COLO668 (cell line): Measurements from ENCODE around the gene ST3GAL5.

Experiments used
- DNase-seq: peaks from one replicate; lab custom pipeline; 2025; ENCODE audit not compliant: unreplicated experiment; lab: John Stamatoyannopoulos, UW

ST3GAL5 gene

DNA sequence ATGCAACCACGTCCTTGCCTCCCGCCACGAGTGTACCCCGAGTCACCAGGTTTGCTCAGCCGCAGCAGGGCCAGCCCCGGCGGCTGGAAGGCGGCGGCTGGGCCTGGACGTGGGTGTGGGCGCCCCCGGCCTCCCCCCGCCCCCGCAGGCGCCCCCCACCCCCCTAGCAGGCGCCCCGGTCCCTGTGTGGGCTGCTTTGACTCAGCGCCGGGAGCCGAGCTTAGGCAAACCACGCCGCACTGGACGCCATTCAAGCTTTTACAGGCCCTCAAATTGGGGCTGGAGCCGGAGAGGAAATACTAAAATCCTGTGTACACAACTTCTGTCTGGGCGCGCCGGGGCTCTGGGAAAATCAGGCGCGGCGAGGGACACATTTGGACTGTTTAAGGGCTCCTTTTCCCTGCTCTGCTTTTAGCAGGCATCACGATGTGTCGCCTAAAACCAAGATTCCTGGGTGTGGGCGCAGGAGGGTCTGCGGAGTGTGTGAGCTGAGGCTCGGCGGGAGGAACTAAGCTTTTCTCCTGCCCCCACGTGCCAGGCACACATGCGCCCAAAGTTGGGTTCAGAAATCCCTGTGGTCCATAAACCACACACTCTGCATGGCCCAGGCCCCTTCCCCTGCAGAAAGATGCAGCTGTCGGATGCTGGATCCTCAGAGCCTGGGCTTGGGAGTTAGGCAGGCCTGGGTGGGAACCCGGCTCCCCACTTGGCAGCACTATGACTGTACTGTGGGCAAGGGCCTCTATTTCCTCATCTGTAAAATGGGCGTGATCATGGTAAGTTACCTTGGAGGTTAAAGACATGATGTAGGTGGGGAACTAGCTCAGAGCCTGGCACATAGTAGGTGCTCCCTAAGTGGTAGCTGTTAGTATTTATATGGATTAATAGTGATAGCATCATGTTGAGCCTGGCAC lies 77.4 kb downstream of the ST3GAL5 start:
- no peak for DNase-seq

DNA sequence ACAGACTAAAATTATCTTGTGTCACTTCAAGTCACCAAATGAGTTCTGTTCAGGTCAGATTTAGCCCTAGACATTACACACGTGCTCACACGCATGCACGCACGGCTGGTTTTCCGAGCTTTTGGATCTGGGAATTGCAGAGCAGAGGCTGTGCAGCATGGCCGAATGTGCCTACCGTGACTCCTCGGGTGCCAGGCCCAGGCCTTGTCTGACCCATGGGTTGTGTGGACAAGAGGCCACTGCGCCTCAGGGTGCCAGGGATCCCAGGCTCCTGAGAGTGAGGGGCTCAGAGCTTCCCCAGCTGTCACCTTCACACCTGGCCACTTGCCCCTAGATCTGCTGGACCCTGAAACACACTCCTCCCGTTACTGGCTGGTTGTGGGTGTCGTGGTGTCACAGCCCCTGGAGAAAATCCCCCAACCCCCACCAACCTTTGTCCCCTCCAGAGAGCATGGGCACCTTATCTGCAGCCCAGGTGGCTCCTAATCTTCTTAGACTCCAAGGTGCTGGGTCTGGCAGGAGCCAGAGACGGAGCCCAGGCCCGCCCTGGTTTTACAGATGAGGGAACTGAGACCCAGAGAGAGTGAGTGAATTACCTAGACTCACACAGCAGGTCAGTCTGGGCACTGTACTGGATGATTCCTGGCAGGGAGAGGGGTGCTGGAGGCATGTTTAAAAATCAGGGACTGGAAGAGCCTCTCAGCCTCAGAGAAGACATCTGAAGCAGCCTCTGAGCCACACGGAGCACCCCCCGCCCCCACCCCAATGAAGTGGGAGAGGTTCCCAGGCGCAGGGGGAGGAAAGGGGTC lies 78.2 kb downstream of the ST3GAL5 start:
- no peak for DNase-seq

DNA sequence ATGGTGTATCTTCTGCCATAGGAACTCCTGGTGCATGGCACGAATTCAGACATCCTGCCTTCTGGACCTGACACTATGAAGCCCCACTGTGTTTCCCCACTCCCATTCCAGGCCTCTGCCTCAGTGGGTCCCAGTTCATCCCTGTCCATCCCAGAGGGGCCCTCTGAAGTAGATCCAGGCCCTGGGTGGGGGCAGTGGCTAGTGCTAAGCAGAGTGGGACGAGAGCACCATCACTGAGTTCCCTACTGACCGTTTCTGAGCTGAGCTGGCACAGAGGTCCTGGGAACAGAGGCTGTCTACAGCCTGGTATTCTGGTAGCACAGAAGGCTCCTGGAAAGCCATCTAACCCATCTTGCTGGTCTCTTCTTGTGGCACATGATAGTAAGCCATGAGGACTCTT lies 81.0 kb downstream of the ST3GAL5 start:
- no peak for DNase-seq

DNA sequence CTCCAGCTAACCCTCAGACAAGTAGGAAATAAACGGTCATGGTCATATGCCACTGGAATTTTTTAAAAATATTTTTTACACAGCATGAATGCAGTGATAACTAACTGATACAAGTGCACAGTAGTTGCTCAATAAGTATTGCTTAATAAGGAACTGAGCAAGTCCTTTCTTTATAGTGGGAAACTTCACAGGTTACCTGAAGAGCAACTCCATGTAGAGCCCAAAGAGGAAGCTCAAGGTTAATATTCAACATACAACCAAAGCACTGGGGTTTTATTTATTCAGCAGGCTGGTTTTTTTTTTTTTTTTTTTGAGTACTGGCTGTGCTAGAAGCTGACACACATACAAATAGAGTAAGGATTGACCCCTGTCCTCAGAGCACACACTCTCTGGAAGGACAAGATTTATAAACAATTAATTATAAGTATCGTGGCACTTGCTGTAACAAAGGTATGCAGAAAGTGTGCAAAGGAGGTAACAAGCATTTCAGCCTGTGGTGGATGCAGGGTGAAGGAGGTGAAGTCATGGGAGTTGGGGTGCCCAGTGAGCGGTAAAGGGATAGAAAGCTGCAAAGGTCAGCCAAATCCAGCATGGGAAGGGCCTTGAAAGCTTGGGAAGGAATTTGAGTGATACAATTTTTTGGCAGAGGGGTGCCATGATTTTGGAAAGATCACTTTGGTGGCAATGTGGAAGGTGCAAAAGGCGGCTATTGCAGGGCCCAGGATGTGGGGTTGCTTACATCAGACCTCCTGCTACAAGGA lies 82.3 kb downstream of the ST3GAL5 start:
- DNase-seq, result no peak

DNA sequence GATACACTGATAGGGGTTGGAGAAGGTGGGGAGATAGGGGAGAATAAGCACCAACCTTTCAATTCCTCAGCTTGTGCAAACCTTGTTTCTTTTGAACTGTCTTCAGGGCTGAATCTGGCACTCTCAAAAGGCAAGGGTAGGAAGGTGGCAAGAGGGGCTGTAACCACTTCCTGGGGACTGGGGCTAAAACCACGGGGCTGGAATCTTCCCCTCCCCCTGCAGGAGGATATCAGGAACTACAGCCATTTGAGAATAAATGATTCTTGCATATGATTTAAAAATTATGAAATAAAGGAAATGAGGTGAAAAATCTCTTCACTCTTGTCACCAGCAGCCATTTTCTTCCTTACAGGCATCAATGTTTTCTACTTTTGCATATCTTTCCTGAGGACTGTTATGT lies 84.2 kb downstream of the ST3GAL5 start:
- DNase-seq, result peak; percentile 6

DNA sequence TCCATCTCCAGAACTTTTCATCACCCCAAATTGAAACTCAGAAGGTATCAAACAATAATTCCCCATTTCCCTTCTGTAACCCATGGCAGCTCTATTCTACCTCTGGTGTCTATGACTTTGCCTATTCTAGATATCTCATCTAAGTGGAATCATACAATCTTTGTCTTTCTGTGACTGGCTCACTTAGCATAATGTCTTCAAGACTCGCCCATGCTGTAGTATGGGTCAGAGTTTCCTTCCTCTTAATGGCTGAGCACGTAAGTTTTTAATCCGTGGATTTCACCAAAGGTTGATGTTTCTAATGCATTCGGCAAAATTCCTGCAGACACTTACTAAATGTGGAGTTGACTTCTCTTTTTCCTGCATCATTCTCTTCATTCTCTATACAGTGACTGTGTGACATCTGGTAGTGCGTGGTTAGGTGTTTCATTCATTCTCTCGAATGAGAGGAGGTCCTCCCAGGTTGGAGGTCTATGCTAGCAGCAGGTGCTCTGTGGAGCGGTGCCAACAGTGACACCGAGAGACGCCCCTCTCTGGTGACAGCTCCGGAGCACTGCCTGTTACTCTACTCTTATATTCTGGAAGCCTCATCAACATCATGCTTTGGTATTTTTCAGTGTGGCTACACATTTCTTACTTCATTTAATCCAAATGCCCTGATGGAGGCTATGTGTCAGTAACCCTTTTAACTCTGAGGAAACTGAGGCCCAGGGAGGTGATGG lies 84.9 kb downstream of the ST3GAL5 start:
- no peak for DNase-seq

DNA sequence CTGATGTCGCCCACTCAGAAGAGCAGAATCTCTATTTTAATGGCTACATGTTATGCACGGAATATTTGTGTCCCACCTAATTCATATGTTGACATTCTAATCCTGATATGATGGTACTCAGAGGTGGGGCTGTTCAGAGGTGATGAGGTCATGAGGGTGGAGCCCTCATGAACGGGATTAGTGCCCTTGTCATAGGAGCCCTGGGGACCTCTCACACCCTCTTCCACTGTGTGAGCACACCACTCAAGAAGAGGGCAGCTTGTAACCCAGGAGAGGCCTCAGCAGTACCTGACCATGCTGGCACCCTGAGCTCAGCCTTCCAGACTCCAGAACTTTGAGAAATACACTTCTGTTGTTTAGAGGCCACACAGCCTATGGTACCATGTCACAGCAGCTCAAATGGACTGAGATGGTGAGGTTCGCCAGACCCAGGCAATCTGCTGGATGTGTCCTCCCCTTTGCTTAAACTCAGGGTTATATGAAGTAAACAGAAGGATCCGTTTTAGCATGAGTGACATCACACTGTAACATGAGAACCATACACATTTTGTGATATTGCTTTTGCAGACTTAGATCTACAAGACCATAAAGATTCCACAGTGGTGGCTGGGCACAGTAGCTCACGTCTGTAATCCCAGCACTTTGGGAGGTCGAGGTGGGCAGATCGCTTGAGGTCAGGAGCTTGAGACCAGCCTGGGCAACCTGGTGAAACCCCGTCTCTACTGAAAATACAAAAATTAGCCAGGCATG lies 86.3 kb downstream of the ST3GAL5 start:
- no peak for DNase-seq

DNA sequence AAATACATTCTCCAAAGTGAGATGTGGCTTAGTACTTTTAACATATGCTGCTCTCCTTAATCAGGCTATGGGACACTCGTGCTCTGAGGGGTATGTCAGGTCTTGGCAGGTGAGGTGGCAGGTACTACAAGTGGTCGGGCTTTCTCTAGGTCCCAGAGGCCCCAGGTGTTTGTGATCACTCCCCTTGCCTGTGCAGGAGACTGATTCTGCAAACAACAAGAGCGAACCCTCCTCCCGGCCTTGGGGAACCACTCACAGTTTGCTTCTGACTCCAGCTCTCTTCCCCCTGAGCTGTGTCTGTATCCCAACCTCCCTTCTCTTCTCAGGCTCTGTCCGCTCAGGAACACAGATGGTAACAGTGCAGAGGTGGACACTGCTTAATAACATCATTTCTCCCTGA lies 86.9 kb downstream of the ST3GAL5 start:
- DNase-seq, result no peak

DNA sequence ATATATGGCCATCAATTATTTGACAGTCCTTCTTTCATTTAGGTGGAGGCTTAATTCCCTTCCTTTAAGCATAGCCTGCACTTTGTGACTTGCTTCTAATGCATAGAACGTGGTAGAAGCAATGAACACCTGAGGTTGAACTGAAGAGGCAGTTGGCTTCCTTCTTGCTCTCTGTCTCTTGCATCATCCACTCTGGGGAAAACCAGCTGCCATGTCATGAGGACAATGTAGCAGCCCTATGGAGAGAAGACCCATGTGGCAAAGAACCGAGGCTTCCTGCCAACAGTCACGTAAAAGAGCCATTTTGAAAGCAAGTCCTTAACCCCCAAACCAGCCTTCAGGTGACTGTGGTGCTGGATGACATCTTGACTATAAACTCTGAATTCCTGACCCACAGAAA lies 88.2 kb downstream of the ST3GAL5 start:
- DNase-seq, result no peak

DNA sequence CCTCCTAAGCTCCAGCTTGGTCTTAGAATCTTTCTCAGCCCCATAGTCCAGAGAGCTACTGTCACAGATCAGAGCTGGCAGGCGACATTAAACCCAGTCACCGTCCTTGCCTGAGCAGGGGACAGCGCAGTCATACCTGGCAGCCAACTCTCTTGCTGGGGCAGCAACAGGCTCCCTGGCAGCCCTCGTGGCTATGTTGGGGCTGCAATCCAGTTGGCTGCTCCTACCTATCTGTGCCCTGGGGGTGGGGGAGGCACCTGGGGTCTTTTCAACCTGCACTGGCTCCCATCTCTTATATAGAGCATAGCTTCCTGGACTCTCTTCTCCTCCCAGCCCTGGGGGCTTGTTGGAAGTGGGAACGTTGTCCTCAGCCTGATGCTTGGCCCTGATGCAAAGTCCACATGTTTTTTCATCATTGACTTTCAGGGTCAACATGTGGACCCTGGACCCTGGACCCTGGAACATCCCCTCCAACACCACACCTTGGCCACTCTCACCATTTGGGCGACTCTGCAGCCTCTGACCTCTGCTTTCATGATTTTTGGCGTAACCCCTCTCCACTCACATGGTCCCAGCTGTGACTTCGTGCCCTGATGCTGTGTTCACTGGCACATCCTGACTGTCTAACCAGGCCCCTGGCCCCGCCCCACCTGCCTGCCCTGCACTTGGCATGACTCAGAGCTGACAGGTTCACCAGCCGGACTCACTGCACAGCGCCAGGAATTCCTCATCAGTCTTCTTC lies 89.4 kb downstream of the ST3GAL5 start:
- DNase-seq, result peak; percentile 14

DNA sequence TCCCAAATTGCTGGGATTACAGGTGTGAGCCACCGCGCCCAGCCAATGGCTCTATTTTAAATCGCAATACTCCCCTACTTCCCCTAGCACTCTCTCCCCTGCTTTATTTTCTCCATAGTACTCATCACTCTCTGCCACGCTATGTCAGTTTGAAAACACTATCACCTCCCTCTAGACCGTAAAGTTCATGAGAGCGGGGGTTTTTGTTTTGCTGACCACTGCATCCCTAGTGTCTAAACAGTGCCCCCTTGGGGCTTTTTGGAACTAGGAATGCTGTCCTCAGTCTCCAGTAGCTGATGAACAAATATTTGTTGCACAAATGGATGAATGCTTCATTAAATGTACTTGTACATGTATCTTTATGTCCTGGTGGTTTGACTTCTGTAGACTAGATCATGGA lies 90.9 kb downstream of the ST3GAL5 start:
- peak; percentile 8 for DNase-seq

DNA sequence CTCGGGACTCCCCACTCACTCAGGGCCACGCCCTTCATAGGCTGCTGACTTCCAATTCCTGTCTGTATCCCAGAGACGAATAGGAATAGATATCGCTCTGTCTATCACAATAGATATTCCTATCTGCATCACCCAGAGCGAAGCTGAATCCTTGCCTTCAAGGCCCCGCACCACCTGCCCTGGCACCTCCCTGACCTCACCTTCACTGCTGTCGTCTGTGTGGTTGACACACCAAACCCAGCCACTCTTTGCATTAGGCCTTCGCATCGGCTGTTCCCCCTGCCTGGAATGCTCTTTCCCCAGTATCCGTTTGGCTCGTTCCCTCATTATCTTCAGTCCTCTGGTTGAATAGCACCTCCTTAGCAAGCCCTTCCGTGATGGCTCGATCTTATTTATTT lies 91.5 kb downstream of the ST3GAL5 start:
- DNase-seq, result no peak

DNA sequence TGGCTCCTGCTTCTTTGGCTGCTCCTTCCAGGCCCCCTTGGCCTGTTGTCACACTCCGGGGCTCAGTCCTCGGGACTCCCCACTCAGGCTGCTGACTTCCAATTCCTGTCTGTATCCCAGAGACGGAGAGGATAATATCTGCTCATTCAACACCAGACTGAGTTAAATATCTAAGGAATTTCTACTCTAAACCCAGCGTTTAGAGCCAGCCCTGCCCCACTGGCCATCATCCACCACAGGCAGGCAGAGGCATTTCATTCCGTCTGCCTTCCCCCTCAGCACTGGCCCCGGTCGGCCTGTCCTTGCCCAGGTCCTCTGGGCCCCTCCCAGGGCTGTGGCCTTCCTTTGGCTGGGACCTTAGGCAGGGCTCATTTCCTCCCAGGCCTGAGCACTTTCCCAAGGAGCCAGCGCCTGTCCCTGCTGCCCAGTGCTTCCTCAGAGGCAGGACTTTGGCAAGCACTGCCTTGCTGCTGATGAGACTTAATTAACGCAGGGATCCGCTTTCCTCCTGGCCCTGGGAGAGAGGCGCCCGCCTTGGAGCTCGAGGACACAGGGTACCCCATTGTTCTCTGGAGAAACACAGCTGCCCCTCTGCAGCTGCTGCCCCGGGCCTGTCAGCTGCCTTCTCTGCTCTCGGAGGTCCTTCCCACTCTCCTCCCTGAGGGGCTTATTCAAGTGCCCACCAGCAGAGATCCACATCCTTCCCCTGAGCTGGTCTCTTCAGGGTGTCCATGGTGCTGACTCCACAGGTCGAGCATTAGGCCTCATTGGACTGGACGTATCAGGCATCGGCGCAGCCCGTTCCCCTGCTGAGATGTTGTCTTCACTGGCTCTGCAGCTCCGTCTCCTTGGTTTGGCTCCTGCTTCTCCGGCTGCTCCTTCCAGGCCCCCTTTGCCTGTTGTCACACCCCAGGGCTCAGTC lies 92.2 kb downstream of the ST3GAL5 start:
- no peak for DNase-seq

DNA sequence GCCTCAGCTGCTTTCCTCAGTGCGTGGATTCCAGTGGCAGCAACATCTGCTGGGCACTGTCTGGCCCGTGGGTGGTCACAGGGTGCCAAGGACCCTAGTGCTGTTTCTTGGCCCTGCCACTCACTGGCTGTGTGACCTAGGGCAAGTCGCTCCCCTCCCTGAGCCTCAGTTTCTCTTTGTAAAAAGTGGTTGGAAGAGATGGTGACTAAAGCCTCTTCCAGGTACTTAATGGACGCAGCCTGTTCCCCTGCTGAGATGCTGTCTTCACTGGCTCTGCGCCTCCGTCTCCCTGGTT lies 92.8 kb downstream of the ST3GAL5 start:
- no peak for DNase-seq

DNA sequence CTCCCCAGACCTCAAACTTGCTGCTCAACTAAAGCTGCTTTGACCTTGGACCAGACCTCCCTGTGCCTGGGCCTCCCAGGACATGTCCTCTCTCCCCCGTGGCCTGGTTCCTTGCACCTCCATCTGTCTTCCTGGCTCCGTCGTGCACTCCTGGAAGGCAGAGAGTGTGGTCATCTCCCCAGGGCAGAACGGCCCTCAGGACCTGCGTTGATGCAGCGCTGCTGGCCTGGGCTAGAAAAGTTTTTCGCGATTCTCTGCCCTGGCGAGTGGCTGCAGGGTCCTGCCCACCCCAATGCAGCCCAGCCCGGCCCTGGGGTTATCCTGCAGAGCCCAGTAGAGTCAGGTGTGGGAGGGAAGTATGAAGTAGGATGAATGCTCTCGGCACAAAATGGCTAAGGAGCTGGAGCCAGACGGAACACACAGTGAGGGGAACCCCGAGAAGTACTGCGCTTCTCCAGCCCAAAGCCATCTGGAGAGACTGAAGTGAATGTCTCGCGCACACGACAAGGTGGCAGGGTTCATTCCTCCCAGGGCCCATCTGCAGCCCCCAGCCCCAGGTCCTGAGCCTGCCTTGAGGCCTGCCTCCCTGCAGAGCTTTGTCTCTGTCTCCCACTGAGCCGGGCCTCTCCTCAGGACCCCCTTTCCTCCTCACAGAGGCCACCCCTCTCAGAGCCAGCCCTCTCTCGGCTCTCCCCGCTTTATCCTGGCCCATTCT lies 93.3 kb downstream of the ST3GAL5 start:
- no peak for DNase-seq

DNA sequence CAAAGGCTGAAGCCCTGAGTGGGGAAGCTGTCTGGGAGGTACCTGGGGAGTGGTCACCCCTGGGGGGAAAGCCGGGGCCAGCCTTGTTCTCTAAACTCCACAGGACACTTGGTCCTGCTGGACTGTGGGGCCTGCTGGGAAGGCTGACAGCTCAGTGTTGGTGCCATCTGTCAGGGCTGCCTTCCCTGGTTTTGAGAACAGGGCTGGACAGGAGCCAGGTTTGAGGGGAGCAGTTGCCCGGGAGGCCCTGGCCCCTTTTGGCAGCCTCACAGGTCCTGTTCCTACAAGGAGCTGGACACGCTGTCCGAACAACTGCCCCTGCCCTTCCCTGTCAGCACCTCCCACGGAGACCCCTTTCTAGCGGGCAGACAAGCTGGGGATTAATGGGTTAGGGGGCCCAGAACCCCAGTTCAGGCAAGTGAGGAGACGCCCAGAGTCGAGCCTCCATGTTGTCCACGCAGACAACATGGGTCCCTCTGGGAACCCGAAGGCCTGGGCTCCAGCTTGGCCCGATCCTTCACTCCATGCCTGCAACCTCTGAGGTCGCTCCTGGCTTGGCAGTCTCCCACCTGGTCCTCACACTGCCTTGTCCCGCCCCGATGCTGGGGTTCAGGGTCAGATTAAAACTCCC lies 94.2 kb downstream of the ST3GAL5 start:
- no peak for DNase-seq

DNA sequence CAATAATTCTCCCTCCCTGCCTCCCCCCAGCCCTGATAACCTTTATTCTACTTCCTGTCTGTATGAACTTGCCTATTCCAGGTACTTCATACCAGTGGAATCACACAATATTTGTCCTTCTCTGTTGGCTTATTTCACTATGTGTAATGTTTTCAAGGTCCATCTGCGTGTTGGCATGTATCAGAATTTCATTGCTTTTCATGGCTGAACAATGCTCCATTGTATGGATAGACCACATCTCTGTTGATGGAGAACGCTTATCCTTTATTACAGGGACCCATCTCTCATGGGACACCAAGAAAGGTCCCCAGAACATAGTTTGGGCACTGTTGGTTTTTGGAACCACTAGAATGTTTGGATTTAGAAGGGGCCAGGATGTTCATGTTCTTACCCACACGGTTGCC lies 94.8 kb downstream of the ST3GAL5 start:
- no peak for DNase-seq
